HG03469 (cell line): Measurements from ENCODE around the gene TMCC3.
A peak's percentile ranks its signal among the peaks of the same experiment; 100 is the strongest.
"Not testable (repeated sequence)": the region's sequence is repeated elsewhere in the genome, so short reads cannot be mapped to it uniquely, and the experiment has no call there.

Source experiments
- ATAC-seq: cut with Tn5 transposase; IDR thresholded peaks from one replicate; pipeline ENCODE4 v1.9.1; 2021; ENCODE audit warnings: mild to moderate bottlenecking, moderate library complexity, moderate number of reproducible peaks; ENCODE audit not compliant: unreplicated experiment

TMCC3 gene

DNA sequence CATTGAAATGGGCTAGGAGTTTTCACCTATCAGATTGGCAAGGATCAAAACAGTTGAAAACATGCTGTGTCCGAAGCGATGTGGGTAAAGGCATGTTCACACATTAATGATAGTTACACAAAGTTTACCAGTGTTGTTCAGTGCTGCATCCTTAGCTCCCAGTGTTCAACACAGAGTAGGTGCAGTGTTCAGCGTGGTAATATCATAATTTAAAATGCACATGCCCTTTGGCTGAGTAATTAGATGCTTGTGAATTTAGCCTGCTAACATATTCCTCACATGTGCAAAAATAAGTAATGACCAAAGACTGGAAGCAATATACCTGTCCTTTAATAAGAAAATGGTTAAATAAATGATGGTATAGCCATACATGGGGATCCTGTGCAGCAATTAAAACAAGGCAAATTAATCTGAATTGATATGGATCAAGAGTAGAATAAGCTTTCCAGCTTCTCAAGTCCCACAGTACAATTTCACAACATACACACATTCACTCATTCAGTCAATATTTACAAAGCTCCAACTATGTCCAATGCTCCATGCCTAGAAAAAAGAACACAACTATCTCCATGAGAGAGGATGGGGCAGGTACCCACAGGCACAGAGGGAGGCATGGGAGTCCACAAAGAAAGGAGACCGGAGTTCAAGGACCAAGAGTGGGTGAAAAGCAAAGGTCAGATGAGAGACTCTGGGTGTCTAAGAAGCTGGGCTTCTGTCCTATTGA lies 12.8 kb downstream of the TMCC3 start:
- no peak for ATAC-seq

DNA sequence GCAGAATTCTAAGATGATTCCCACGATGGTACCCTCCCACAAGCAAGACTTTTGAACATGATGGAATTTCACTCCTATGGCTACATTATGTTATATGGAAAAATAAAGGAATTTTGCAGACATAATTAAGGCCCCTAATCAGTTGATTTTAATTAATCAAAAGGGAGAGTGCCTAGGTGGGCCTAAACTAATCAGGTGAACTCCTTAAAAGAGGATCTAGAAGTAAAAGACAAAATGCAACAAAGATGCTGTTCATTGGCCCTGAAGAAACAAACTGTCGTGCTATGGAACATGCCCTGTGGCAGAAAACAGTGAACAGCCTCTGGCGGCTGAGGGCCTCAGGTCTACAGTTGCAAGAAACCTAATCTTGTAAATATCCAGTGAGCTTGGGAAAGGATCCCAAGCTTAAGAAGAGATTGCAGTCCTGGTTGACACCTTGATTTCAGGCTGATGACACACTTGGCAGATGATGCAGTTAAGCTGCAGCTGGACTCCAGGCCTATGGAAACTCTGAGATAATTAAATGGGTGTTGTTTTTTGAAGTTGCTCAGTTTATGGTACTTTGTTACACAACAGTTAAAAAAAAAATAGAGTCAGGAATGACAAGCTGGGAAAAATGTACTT lies 13.8 kb downstream of the TMCC3 start:
- no peak for ATAC-seq

GRCh38 chr12:94634717-94635116 lies 15.6 kb downstream of the TMCC3 start:
- ATAC-seq: no peak

DNA sequence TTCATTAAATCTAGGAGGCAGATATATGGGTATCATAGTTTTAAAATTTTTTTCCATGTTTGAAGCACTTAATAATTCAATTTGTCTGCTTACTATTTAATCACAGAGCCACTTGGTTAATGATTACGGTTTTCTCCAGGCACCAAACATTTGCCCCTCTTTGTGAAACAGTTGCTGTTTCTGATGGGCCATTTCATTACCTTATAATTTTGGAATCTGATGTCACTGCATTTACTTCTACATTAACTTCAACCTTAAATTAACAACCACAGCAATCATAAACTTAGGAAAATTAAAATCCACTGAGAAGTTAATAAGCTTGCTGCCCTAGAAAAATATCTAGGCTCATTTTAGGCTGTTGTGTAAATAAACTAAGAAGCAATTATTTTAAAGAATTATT lies 17.0 kb downstream of the TMCC3 start:
- ATAC-seq: no peak

- no peak for ATAC-seq
Observed at GRCh38 chr12:94631058-94631457, 19.3 kb downstream of the TMCC3 start.

DNA sequence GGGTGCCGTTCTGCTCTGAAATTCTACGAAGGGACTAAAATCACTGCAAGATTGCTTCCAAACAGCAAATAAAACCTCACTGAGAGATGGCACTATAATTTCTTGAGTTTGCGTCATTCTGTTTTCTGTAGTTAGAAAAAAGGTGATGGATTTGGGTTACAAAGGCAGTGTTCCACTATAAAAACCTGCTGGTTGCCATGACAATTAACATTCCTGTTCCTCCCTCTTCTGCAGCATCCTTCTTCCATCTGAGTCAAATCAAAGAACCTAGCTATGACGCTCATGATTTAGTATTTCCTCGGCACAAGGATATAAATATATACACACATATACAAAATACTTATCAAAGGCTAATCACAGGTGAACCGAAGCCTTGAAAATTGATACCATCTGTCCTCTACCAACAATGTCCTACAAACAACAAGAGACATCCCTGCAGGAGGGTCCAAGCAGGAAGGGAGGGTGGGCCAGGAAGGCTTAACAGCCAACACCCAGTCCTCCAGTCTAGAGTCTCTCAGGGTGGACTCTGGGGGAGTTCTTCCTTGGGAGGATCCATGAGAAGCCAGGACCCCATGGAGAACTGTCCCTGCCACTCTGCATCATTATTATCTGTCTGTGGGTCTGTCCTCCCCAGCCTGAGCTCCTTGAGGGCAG lies 21.4 kb downstream of the TMCC3 start:
- ATAC-seq: no peak

DNA sequence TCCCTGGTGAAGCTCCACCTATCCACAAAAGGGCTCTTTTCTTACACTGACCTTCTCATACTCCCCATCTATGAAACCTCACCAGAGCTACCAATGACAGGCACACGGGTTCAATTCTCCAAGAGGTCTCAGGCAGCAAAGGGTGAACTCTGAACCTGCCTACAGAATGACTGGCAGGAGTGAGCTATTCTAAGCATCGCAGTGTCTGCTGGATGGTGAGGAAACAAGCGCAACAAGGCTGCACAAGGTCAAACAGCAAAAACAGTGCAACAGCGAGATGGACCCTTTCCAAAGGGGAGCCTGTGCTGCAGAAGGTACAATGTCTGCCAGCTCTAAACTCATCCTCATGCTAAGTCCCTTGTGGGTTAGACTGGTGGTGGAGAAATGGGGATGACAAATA lies 22.0 kb downstream of the TMCC3 start:
- no peak for ATAC-seq

DNA sequence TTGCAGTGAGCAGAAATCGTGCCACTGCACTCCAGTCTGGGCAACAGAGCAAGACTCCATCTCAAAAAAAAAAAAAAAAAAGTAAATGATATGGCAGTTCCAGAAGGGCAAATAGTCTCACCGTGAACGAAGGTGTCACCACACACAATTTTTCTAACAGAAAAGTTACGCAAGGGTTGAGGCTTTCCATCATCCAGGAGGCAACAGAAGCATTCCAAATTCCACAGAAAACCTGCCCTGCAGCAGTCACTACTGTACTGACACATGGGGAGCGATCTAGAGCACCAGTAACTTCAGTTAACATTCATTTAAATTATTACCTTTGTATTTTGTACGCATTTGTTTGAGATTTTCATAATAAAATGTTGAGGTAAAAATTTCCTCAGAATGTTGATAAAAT lies 24.8 kb downstream of the TMCC3 start:
- ATAC-seq: no peak

DNA sequence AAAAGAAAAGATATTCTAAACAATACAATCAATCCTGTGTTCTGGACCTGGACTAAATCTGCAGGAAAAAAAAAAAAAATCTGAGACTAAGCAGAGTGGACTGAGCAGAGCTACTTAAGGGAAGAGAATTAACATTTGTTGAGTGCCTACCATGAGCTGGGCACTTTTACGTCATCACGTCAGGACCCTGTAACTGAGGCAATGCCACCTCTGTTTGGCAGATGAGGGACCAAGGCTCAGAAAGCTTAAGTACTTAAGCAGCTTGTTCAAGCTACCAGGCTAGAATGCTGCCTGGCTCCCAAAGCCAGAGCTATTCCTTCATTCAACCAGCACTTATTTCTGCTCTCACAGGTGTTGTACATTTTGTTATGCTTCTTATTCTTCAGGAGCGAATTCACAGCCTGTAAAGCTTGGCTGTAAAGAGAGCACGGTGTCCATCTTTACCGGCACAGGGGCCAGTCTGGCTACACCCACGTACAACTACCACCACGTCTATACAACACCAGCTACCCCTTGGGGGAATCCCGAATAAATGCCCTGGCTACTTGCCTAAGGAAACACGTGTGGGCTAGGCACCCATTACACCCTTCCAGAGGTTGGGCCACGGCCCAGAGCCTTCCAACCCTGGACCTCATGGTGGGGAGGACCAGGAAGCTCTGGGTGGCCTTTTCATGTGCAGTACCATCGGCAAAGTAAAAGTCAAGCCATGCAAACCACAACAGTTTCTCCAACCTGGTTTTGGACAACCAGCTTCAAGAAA lies 27.0 kb downstream of the TMCC3 start:
- no peak for ATAC-seq

GRCh38 chr12:94622475-94622874 lies 27.9 kb downstream of the TMCC3 start:
- ATAC-seq: no peak

DNA sequence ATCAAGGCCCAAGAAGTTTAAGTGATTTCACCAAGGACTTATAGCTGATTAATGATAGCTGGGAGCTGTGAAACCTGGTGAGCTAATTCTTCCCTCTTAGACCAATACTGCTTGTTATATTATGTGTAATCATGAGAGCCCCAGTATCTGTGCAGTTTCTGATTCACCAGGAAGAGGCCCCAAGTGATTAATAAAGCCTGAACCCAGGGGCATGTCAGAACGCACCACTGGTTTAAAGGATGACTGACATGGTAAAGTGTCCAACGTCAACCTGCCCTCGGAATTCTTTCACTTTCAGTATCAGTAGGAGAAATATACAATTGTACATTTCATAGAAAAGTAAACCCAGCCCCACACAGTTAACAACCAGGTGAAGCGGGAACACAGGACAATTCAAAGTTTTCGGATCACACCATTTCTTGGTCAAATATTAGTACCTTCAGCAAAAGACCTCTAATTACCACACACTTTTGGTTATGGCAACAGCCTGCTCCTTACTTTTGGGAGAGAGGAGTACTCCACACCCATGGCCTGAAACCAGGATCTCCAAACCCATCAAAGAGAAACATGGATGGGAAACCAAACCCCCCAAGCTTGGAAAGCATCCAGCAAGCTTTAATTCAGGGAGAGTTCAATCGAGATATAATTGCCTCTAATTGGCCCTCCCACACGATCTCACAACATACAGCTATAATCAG lies 28.5 kb downstream of the TMCC3 start:
- ATAC-seq: peak; percentile 91

DNA sequence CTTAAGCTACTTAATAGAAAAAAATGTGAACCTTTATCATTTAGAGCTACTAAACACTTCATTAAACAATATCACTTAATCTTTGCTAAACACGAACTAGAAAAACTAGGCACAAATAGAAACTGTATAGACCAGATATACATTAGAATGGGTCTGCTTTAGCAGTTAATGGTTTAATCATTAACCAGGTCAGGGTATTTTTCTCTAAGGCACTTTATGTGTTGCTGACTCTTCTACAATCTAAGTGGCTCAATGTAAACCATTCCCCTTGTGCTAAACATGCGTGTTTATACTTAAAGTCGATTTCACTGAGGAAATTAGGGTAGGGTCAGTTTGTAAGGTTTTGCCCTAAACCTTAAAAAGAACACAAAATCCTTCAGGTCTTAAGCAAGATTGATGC lies 29.7 kb downstream of the TMCC3 start:
- no peak for ATAC-seq

- no peak for ATAC-seq
Observed at GRCh38 chr12:94618995-94619695, 31.2 kb downstream of the TMCC3 start.

GRCh38 chr12:94617101-94617500 lies 33.3 kb downstream of the TMCC3 start:
- no peak for ATAC-seq

GRCh38 chr12:94616203-94616729 lies 34.1 kb downstream of the TMCC3 start:
- no peak for ATAC-seq

GRCh38 chr12:94615260-94616181 lies 34.8 kb downstream of the TMCC3 start:
- no peak for ATAC-seq

- ATAC-seq: no peak
Observed at GRCh38 chr12:94614288-94614721, 36.1 kb downstream of the TMCC3 start.

DNA sequence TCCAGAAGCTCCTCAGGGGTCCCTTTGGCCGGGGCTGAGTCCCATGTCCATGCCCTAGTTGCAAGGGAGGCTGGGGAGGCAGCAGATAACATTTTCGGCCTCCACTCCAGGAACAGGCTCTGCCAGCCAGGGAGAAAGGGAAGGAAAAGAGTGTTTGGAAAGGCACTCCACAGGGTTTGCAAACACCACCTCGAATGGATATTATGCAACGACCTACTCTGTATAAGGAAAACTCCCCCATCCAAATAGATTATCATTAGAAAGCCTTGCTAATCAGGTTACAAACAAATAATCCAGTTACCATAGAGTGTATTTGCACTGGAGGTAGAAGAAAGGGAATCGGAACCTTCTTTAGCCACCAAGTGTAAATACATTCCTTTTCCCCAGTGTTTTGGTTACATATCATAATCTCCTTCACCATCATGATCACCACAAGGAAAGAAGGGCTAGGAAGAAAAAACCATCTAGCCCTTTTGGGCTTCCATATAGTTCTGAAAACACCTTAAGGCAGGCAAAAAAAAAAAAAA lies 40.4 kb downstream of the TMCC3 start:
- no peak for ATAC-seq

- not testable (repeated sequence) for ATAC-seq
Observed at GRCh38 chr12:94606810-94607209, 43.5 kb downstream of the TMCC3 start.
